K562 (cell line): ENCODE data around the gene TOMM70. TPM values are rescaled to one million over a fixed set of nuclear protein-coding genes. Genes with fewer than 3 reads are reported as not detected.

Experiments used
- CBX5 ChIP-seq: IDR thresholded peaks from 2 replicates; pipeline ENCODE4 v1.6.1; 2014; ENCODE audit warnings: low read depth, borderline replicate concordance
- DPF2 ChIP-seq: fragments of 450-650 bp; IDR thresholded peaks from 2 replicates; pipeline ENCODE4 v1.6.1; 2016
- E4F1 ChIP-seq: fragments of 250-450 bp; sonication (Bioruptor Pico); IDR thresholded peaks from 2 replicates; pipeline ENCODE4 v1.5.0; 2021; ENCODE audit warnings: mild to moderate bottlenecking, borderline replicate concordance
- ELF1 ChIP-seq: fragments of 200-800 bp; sonication (Bioruptor generic); IDR thresholded peaks from 2 replicates; pipeline ENCODE4 v1.6.1; 2016; ENCODE audit warnings: missing genetic modification characterization, missing compliant biosample characterization
- MIER1 ChIP-seq: fragments of 450-650 bp; IDR thresholded peaks from 2 replicates; pipeline ENCODE4 v1.6.1; 2016; ENCODE audit warnings: antibody characterized with exemption, mild to moderate bottlenecking, low read depth
- NCOA2 ChIP-seq, 2 experiments: fragments of 450-650 bp; IDR thresholded peaks; 2 replicates each; pipeline ENCODE4 v1.6.1; 2018; ENCODE audit warnings: mild to moderate bottlenecking in 2 of 2, moderate library complexity in 1 of 2; ENCODE audit not compliant: partially characterized antibody in 2 of 2
- NELFE ChIP-seq: IDR thresholded peaks from 2 replicates; pipeline ENCODE4 v1.6.1; 2011; ENCODE audit warnings: mild to moderate bottlenecking; ENCODE audit not compliant: insufficient read depth, insufficient read length
- RBBP5 ChIP-seq: fragments of 200-600 bp; sonication (generic); IDR thresholded peaks from 2 replicates; pipeline ENCODE4 v1.6.1; 2012; ENCODE audit warnings: borderline replicate concordance, mild to moderate bottlenecking, low read length, control low read depth, inconsistent platforms; ENCODE audit not compliant: insufficient read depth, poor library complexity, severe bottlenecking
- TSC22D4 ChIP-seq: fragments of 450-650 bp; IDR thresholded peaks from 2 replicates; pipeline ENCODE4 v1.6.1; 2016; ENCODE audit warnings: missing genetic modification characterization, missing biosample characterization, control low read depth
- U2AF2 ChIP-seq: fragments of 200-400 bp; formaldehyde crosslinking; optimal IDR thresholded peaks from 2 replicates; pipeline ENCODE3; 2017; ENCODE audit warnings: low read depth, mild to moderate bottlenecking, low read length
- ZNF445 ChIP-seq: fragments of 250-450 bp; sonication (Bioruptor Pico); IDR thresholded peaks from 2 replicates; pipeline ENCODE4 v1.4.0; 2020; ENCODE audit warnings: low read depth, mild to moderate bottlenecking, moderate library complexity
- ZNF583 ChIP-seq: fragments of 250-450 bp; sonication (Bioruptor Pico); IDR thresholded peaks from 2 replicates; pipeline ENCODE4 v1.4.0; 2020
- polyA plus RNA-seq, 8 experiments: library from polyadenylated mRNA; depleted of rRNA in 4 of 8; stranded (reverse) in 5 of 8; unstranded in 3 of 8; fragments of >200 nt; fragmentation: Nextera tagmentation in 2 of 8; fragmentation: Illumina TruSeq in 1 of 8; extraction: Ambion mirVana in 2 of 8; extraction: Trizol in 1 of 8; gene quantifications; 2 replicates each; pipeline versions ENCODE4 v1.2.1 to v1.2.3, GENCODE V29; 2011 to 2014; ENCODE audit warnings: inconsistent platforms in 1 of 8, missing spikeins in 1 of 8
- total RNA-seq, 7 experiments: library from RNA; depleted of rRNA in 6 of 7; stranded (reverse); fragments of >200 nt in 6 of 7; fragmentation: Illumina TruSeq in 2 of 7; extraction: Trizol in 2 of 7; gene quantifications; 2 replicates each; pipeline versions ENCODE4 v1.2.1 to v1.2.3, GENCODE V29; 2011 to 2021; ENCODE audit warnings: low replicate concordance in 1 of 7

TOMM70 gene
- total and polyA plus RNA-seq, 9 of the 15 experiments (the other 6 are each of a cell fraction or from before 2014, with no cell fraction given), result 17.5 to 75.6 (median 54.9) TPM

GRCh38 chr3:100401674-100402041 is 769 bp upstream of the TOMM70 start (continued):
- no peak for TF ChIP-seq E4F1
- TF ChIP-seq RBBP5, result no peak
- TF ChIP-seq MIER1, result 0 out of 2 replicates have a peak, but pooled peaks have one; percentile 47
- TF ChIP-seq NCOA2 (IDR thresholded peaks at IDR 0.05; ENCODE audit: partially characterized antibody in 2 of 2), result no peak
- no peak for TF ChIP-seq TSC22D4 (tag)
- 0 out of 2 replicates have a peak, but pooled peaks have one; percentile 29 for TF ChIP-seq DPF2
- no peak for TF ChIP-seq NELFE
- no peak for TF ChIP-seq U2AF2
- TF ChIP-seq ELF1, result no peak
- TF ChIP-seq CBX5, result peak; percentile 31; the same call in 1 of the 2 replicates
- TF ChIP-seq ZNF445 (CRISPR knock-in tag), result no peak
- TF ChIP-seq ZNF583 (CRISPR knock-in tag), result no peak
- TF ChIP-seq, all 486 proteins: peak for 23
